ENCODE data around the gene MOB2.

DNA sequence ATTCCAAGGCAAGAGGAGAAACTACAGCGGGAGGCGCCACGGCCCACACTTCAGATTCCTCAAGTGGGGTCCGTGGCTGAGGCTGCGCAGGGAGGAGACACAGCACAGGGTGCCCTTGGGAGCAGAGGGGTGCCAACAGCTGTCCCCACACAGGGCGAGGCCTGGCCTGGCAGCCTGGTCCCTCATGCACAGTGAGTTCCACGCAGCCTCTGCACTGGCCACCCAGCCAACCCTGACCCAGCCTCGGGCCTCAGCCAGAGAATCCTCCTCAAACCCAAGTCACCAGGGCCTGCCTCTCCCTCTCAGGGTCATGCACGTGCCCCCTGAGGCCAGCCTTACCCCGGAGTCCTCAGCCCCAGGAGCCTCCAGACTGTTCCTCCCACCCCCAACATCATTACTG, 22.4 kb upstream of the MOB2 start:
- TF ChIP-seq CTCF (CRISPR knock-in tag; IDR thresholded peaks at IDR 0.05) (no peak), RAD21 (CRISPR knock-in tag; IDR thresholded peaks at IDR 0.05) (no peak), POLR2A (IDR thresholded peaks at IDR 0.05; ENCODE audit: insufficient read depth in 1 of 2, low read depth in 2 of 2, low read length in 2 of 2) (no peak), ZNF780A (CRISPR knock-in tag; IDR thresholded peaks at IDR 0.05) (no peak), ZMAT5 (CRISPR knock-in tag; IDR thresholded peaks at IDR 0.05; ENCODE audit: borderline replicate concordance, low read depth) (no peak), EP300 (IDR thresholded peaks at IDR 0.05; ENCODE audit: low read depth in 2 of 2, low read length in 2 of 2) (no peak), EP300 (CRISPR knock-in tag; IDR thresholded peaks at IDR 0.05; ENCODE audit: borderline replicate concordance) (no peak), ZHX1 (CRISPR knock-in tag; IDR thresholded peaks at IDR 0.05; ENCODE audit: low read depth) (no peak), ZFP41 (CRISPR knock-in tag; IDR thresholded peaks at IDR 0.05; ENCODE audit: borderline replicate concordance) (no peak)
- TF ChIP-seq, protein P1, sequence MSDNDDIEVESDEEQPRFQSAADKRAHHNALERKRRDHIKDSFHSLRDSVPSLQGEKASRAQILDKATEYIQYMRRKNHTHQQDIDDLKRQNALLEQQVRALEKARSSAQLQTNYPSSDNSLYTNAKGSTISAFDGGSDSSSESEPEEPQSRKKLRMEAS (IDR thresholded peaks at IDR 0.05), result no peak
- TF ChIP-seq, protein P2, sequence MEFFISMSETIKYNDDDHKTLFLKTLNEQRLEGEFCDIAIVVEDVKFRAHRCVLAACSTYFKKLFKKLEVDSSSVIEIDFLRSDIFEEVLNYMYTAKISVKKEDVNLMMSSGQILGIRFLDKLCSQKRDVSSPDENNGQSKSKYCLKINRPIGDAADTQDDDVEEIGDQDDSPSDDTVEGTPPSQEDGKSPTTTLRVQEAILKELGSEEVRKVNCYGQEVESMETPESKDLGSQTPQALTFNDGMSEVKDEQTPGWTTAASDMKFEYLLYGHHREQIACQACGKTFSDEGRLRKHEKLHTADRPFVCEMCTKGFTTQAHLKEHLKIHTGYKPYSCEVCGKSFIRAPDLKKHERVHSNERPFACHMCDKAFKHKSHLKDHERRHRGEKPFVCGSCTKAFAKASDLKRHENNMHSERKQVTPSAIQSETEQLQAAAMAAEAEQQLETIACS (CRISPR knock-in tag; IDR thresholded peaks at IDR 0.05), result no peak
